ENCODE measurements around the gene DNAAF5. TPM values are rescaled to one million over a fixed set of nuclear protein-coding genes. Genes with fewer than 3 reads are reported as not detected.

The DNAAF5 gene
- total and polyA plus RNA-seq, 9 of the 15 experiments (the other 6 are each of a cell fraction or from before 2014, with no cell fraction given) = 3.1 to 69.7 (median 19.1) TPM

- Histone ChIP-seq H3K4me3 (no peak overlapping the region), H3K27me3 (ENCODE audit: control insufficient read depth in 2 of 2, insufficient read depth in 2 of 2, low read length in 2 of 2) (no peaks in the 10 kb centered on the region), H3K9me3 (replicated peaks; ENCODE audit: control insufficient read depth, insufficient read depth, low read depth, low read length) (no peaks in the 10 kb centered on the region), H3K4me1 (replicated peaks in 1 of 2; ENCODE audit: control insufficient read depth in 2 of 2, insufficient read depth in 2 of 2, low read length in 2 of 2) (peaks cover 0 to 16% of the 10 kb centered on the region in 2 experiments; a peak in 3 of 5 replicates), H3K9me1 (ENCODE audit: control insufficient read depth, insufficient read depth, low read length) (no peaks in the 10 kb centered on the region), H3K4me2 (ENCODE audit: insufficient read depth, low read length) (no peak overlapping the region), H3K27ac (ENCODE audit: extremely low read depth, low read depth, low read length) (no peak overlapping the region), H3K9ac (ENCODE audit: insufficient read depth in 1 of 2, low read depth in 2 of 2, low read length in 2 of 2) (no peak overlapping the region), H2AFZ (ENCODE audit: low read depth, low read length) (no peak overlapping the region), H3K79me2 (ENCODE audit: control insufficient read depth, insufficient read depth, low read length) (no peaks in the 10 kb centered on the region), H3K36me3 (ENCODE audit: control insufficient read depth, insufficient read depth, low read length) (peaks cover 84% of the 10 kb centered on the region; the same call in 2 of the 3 replicates), H4K20me1 (replicated peaks; ENCODE audit: control insufficient read depth, insufficient read depth, low read length) (no peaks in the 10 kb centered on the region)
- DNase-seq (ENCODE audit: extremely low read depth in 1 of 4, low spot score in 3 of 4) (no peak), ATAC-seq (no peak), FAIRE-seq (no peak)
- ChIA-PET POLR2A (no interaction called here), CTCF (ENCODE audit: low intra/inter-chr PET ratio) (no interaction called here)
- TF ChIP-seq U2AF2 (optimal IDR thresholded peaks at IDR 0.05; ENCODE audit: low read depth, low read length) = no peak
- no peak for TF ChIP-seq GMEB1 (CRISPR knock-in tag; IDR thresholded peaks at IDR 0.05)
- TF ChIP-seq KDM2B (CRISPR knock-in tag; IDR thresholded peaks at IDR 0.05) = no peak
- no peak for TF ChIP-seq BRD9 (IDR thresholded peaks at IDR 0.05; ENCODE audit: low read depth, partially characterized antibody)
- no peak for TF ChIP-seq STAT5A (IDR thresholded peaks at IDR 0.05; ENCODE audit: borderline replicate concordance, low read length)
- intact Hi-C loops (cut with micrococcal nuclease) (no loop called here), in situ Hi-C loops (cut with MboI) (no loop called here)
- BruUV-seq (replicated peaks) = no TSS peak
- 97% methylated on average over 27 of the region's 30 CpGs for WGBS (ENCODE audit: insufficient coverage, low coverage, missing lambda C conversion rate)
These were observed 29.9 kb downstream of the DNAAF5 start for GRCh38 chr7:756231-756927.

All from K562 (cell line).